ENCODE data around the gene CAMTA1.
A peak's percentile ranks its signal among the peaks of the same experiment; 100 is the strongest.

Gene CAMTA1

DNA sequence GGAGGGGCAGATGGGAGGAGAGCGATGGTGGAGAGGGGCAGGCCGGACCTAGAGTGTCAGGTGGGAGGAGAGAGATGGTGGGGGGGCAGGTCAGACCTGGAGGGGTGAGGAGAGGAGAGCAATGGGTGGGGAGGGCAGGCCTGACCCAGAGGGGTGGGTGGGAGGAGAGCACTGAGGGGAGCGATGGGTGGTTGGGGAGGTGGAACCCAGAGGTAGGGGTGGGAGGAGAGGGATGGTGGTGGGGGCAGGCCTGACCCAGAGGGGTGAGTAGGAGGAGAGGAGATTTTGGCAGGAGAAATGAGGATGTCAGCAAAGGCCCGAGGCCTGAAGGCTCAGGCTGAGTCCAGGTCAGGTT is 828.6 kb downstream of the CAMTA1 start:
- no peak overlapping the region for H3K4me3 ChIP-seq (ENCODE audit: low read length)
- DNase-seq (ENCODE audit: low read depth) = no peak
- TF ChIP-seq, protein P1, sequence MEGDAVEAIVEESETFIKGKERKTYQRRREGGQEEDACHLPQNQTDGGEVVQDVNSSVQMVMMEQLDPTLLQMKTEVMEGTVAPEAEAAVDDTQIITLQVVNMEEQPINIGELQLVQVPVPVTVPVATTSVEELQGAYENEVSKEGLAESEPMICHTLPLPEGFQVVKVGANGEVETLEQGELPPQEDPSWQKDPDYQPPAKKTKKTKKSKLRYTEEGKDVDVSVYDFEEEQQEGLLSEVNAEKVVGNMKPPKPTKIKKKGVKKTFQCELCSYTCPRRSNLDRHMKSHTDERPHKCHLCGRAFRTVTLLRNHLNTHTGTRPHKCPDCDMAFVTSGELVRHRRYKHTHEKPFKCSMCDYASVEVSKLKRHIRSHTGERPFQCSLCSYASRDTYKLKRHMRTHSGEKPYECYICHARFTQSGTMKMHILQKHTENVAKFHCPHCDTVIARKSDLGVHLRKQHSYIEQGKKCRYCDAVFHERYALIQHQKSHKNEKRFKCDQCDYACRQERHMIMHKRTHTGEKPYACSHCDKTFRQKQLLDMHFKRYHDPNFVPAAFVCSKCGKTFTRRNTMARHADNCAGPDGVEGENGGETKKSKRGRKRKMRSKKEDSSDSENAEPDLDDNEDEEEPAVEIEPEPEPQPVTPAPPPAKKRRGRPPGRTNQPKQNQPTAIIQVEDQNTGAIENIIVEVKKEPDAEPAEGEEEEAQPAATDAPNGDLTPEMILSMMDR (conservative IDR thresholded peaks at IDR 0.05; ENCODE audit: low read length) = no peak

DNA sequence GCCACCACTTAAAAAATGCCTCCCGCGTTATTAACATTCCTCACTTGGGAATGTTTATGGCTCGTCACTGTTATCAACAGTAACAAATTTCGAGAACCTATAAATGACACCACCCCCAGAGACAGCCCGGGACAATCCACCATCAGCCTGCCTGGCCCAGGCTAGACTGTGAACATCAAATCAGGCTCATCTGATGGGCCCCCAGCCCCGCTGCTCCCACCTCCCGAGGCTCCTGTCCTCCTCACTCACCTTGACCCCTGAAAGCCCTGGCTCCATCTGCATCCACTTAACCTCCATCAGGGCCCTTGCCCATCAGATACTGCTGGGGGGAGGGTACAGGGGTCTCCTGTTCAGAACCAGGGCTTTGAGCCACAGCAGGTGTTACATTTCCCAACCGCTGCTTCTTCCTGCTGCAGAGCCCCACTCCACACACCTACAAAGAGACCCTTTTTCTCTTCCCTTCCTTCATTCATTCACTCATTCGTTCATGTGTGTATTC is 829.4 kb downstream of the CAMTA1 start:
- no peak overlapping the region for H3K4me3 ChIP-seq (ENCODE audit: low read length)
- no peak for DNase-seq (ENCODE audit: low read depth)
- TF ChIP-seq, protein P1 (conservative IDR thresholded peaks at IDR 0.05; ENCODE audit: low read length) = no peak

DNA sequence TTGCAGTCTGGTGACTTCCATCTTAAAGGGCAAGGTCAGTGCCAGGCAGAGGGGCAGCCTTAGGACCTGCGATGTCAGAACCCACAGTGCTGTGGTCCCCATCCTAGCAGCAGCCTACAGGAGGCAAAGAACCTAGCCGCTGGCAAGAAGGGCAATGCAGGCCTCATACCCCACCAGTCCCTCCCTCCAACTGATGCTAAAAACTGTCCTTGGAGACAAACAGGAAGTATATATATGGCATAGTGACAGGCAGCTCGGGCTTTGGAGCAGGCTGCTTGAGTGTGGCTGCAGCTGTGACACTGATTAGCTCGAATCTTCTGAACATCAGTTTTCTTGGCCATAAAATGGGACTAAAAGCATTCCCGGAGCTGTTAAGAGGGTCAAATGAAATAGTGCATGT is 829.9 kb downstream of the CAMTA1 start:
- no peak for DNase-seq (ENCODE audit: low read depth)
- no peak overlapping the region for H3K4me3 ChIP-seq (ENCODE audit: low read length)
- TF ChIP-seq, protein P1 (conservative IDR thresholded peaks at IDR 0.05; ENCODE audit: low read length) = no peak

DNA sequence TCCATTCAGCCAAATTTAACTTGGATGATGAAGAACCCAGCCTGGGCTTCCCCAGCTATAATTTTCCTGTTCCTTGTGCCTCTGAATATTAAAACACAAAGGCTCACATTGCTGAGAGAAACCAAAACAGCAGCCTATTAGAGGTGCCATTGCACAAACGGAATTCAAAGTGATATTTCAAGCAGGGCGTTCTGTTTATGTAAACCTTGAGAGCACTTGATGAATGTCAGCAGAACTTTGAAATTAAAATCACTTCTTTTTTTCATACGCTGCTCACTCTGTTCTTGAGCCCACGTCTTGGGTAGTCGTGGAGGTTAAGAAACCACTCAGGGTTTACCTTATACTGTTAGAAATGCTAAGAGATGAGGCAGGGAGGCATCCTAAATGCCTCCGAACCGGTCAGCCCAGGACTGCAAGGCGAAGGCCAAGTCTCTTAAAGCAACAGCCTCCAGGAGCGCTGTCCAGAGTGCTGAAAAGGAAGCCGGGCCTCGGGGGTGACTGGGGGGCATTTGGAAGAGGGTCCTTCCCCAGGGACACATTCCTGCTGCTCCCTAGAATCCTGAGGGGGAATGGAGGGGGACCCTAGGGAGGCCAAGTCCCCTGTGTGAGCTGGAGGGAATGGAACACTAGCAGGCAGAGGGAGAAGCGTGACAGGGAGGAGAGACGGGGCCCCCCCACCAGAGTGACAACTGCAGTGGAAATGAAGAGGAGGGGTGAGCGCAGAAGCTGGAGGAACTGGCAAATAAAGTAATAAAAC is 831.0 kb downstream of the CAMTA1 start:
- TF ChIP-seq, protein P1 (conservative IDR thresholded peaks at IDR 0.05; ENCODE audit: low read length) = no peak
- DNase-seq (ENCODE audit: low read depth) = peak; percentile 28
- H3K4me3 ChIP-seq (ENCODE audit: low read length) = no peak overlapping the region

DNA sequence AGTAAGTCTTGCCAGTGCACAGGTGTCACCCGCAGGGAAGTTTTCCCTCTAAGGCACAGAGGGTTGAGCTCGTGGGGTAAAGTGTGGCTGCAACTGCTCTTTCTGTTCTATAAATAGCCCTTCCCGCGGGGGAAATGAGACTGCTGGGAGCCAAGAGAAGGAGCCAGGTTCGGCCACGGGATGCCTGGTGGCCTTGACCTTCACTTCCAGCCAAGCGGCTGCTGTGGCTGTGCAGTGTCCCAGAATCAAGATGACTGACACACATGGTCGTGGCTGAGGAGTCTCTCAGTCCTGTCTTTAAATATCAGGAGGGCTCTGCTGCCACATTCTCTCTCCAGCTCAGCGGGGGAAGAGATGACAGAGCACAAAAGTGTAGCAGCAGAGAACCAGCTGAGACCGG is 831.7 kb downstream of the CAMTA1 start:
- TF ChIP-seq, protein P1 (conservative IDR thresholded peaks at IDR 0.05; ENCODE audit: low read length) = no peak
- no peak overlapping the region for H3K4me3 ChIP-seq (ENCODE audit: low read length)
- DNase-seq (ENCODE audit: low read depth) = no peak

DNA sequence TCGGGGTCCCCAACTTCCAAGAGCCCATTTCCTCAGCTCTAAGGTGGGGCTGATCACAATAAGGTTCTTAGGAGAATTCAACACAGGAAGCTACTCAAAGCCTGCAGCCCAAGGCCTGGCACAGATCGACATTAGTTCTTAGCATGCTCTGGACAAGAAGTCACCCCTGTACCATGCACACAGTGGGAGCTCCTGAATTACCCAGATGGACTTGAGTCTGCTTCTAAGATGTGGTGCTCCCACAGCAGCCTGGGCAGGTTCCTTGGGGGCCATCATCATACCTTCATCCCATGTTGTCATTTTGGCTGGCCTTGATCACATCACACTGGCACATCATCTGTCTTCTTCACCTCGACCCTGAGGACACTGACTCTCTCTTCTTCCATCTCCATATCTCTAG is 832.6 kb downstream of the CAMTA1 start:
- no peak for DNase-seq (ENCODE audit: low read depth)
- H3K4me3 ChIP-seq (ENCODE audit: low read length) = no peak overlapping the region
- TF ChIP-seq, protein P1 (conservative IDR thresholded peaks at IDR 0.05; ENCODE audit: low read length) = no peak

DNA sequence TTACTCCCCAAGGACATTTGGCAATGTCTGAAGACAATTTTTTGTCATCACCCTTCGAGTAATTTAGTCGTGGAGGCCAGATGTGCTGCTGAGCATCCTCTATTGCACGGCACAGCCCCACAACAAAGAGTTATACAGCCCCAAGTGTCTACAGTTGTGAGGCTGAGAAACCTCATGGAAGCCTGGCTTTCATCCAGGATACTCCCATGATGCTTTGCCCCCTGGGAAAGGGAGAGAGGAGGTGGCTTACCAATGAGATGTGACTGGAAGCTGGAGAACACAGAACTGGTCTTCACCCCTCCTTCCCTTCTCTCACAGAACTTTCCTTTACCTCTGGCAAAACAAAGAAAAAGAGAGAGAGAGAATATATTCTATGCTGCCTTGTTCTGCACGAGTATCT is 834.9 kb downstream of the CAMTA1 start:
- no peak overlapping the region for H3K4me3 ChIP-seq (ENCODE audit: low read length)
- TF ChIP-seq, protein P1 (conservative IDR thresholded peaks at IDR 0.05; ENCODE audit: low read length) = no peak
- DNase-seq (ENCODE audit: low read depth) = no peak
